Heart left ventricle (tissue), 16 donors: ENCODE measurements around the gene MYO7B. TPM values are rescaled to one million over a fixed set of nuclear protein-coding genes. Genes with fewer than 3 reads are reported as not detected.

Source experiments
- ATAC-seq, 4 donors: fragments of 200-7000 bp; cut with Tn5 transposase; one replicate each; pipeline ENCODE4 v1.9.1; 2020 to 2022; ENCODE audit warnings: moderate library complexity in 4 of 4, mild to moderate bottlenecking in 3 of 4, moderate number of reproducible peaks in 1 of 4
- DNase-seq, 5 donors: peaks; one replicate each; pipeline ENCODE4 v3.0.0-alpha.2; 2020
- H3K27ac ChIP-seq, 12 donors: fragments of 200-600 bp; sonication (generic) in 4 of 12; one replicate each; pipeline versions ENCODE4 v1.5.0 to v1.8.0; 2016 to 2022; ENCODE audit warnings: mild to moderate bottlenecking in 2 of 12
- H3K27me3 ChIP-seq, 9 donors: fragments of 200-600 bp; sonication (generic) in 2 of 9; one replicate each; pipeline versions ENCODE4 v1.5.1 to v1.8.0; 2016 to 2022; ENCODE audit warnings: mild to moderate bottlenecking in 3 of 9
- H3K36me3 ChIP-seq, 9 donors: fragments of 200-600 bp; sonication (generic) in 2 of 9; one replicate each; pipeline versions ENCODE4 v1.5.0 to v1.8.0; 2018 to 2022; ENCODE audit warnings: mild to moderate bottlenecking in 2 of 9
- H3K4me1 ChIP-seq, 12 donors: fragments of 200-600 bp; sonication (generic) in 4 of 12; one replicate each; pipeline versions ENCODE4 v1.5.0 to v1.8.0; 2016 to 2022; ENCODE audit warnings: mild to moderate bottlenecking in 3 of 12
- H3K4me3 ChIP-seq, 12 donors: fragments of 200-600 bp; sonication (generic) in 4 of 12; one replicate each; pipeline versions ENCODE4 v1.5.0 to v1.8.0; 2017 to 2022; ENCODE audit warnings: mild to moderate bottlenecking in 9 of 12, moderate library complexity in 4 of 12
- H3K9me3 ChIP-seq, 12 donors: fragments of 200-600 bp; sonication (generic) in 4 of 12; one replicate each; pipeline versions ENCODE4 v1.5.0 to v1.8.0; 2016 to 2022; ENCODE audit warnings: mild to moderate bottlenecking in 1 of 12
- CTCF ChIP-seq, 12 donors: fragments of 200-600 bp; sonication (generic) in 4 of 12; IDR thresholded peaks; one replicate each; pipeline versions ENCODE4 v1.5.0 to v1.8.0; 2018 to 2022; ENCODE audit warnings: antibody characterized with exemption in 12 of 12, mild to moderate bottlenecking in 5 of 12
- POLR2A ChIP-seq, 2 donors: fragments of 450-650 bp; IDR thresholded peaks; one replicate each; pipeline ENCODE4 v1.6.1; 2017; ENCODE audit warnings: antibody characterized with exemption in 2 of 2, mild to moderate bottlenecking in 2 of 2, moderate library complexity in 2 of 2
- WGBS, 4 donors: extraction: QIAGEN DNeasy Blood & Tissue Kit in 2 of 4; methylation state at CpG; one replicate each; pipeline versions ENCODE4 v1.1.5 to v1.1.7; 2013 to 2018; 5-methylcytosine and 5-hydroxymethylcytosine counted together
- intact Hi-C, 10 donors: fragments of 100-400 bp; cut with DNase I; formaldehyde crosslinking; loops; one replicate each; pipeline versions ENCODE4 v1.11.1 to v1.14.2; 2022
- polyA plus RNA-seq, 2 donors: library from polyadenylated mRNA; stranded (reverse); fragments of 200-250 nt; gene quantifications; one replicate each; pipeline ENCODE4 v1.2.3, GENCODE V29; 2013
- total RNA-seq, 9 donors: library from RNA; depleted of rRNA in 2 of 9; stranded (reverse); fragments of >200 nt in 2 of 9; fragmentation: NEBNext Ultra II Directional in 3 of 9; extraction: Animal tissue kit (Norgen Biotek cat#: 25700) in 3 of 9; gene quantifications; one replicate each; pipeline versions ENCODE4 v1.1.0 to v1.2.4, GENCODE V29; 2016 to 2023
- donor health status: ischemic (EF 13 %, LVEDD 7.1; RV severe dilation, severe dysfunction).
- donor health status: healthy with polysubstance abuse.
- donor health status: DM: no; HTN: yes; CAD: no.
- donor health status: DM: no; HTN: no; CAD: no.
- donor health status: ischemic (EF 25% LVEDD 6.9; RV normal size, moderate dysfunction).
- donor health status: ischemic (EF 25% LVEDD 5.7; RV mildly dilated, moderate dysfunction).
- donor health status: healthy.
- donor health status: DM: yes; HTN: yes; CAD: no.
- donor health status: ischemic (EF 35%, LVEDD 5.7; RV mildly dilated, moderate dysfunction).
- donor health status: nonischemic (EF 11% LVEDD 7.7; RV severe dilation, severe dysfunction).
- donor health status: DM: yes; HTN: yes; CAD: no.
- donor health status: PGD.
- donor health status: ischemic (EF 29% LVEDD 5.4; RV normal size, mild dysfunction).
- donor health status: nonischemic (EF 23%, LVEDD 6.1; RV moderate dilation, normal function).

MYO7B gene
- total and polyA plus RNA-seq, 11 donors: 0.20 to 2.1 (median 0.90) TPM

- Histone ChIP-seq H3K9me3 (peaks cover 0 to 5% (median 0%) of the 10 kb centered on the region in 12 donors), H3K4me1 (peaks cover 0 to 24% (median 14%) of the 10 kb centered on the region in 12 donors), H3K27ac (no peak overlapping the region), H3K4me3 (no peak overlapping the region), H3K36me3 (no peaks in the 10 kb centered on the region), H3K27me3 (no peaks in the 10 kb centered on the region)
- TF ChIP-seq CTCF (IDR thresholded peaks at IDR 0.05): no peak
- DNase-seq: no peak
- 84 to 91% (median 90%) methylated on average over 10 to 11 of the region's 11 CpGs for WGBS, 4 donors
- intact Hi-C loops: no loop called here
- ATAC-seq: no peak
Observed at GRCh38 chr2:127564429-127565260, 29.2 kb downstream of the MYO7B start.

- WGBS, 4 donors: 94 to 96% (median 96%) methylated on average over 9 to 12 of the region's 12 CpGs
- no peak for ATAC-seq
- H3K4me3 ChIP-seq: no peak overlapping the region
- H3K27ac ChIP-seq: no peak overlapping the region
- H3K36me3 ChIP-seq: no peaks in the 10 kb centered on the region
- intact Hi-C loops: no loop called here
- H3K9me3 ChIP-seq: peaks cover 0 to 5% (median 0%) of the 10 kb centered on the region in 12 donors
- peaks cover 3 to 33% (median 22%) of the 10 kb centered on the region in 12 donors for H3K4me1 ChIP-seq
- no peak for DNase-seq
- H3K27me3 ChIP-seq: no peaks in the 10 kb centered on the region
- no peak for TF ChIP-seq POLR2A (IDR thresholded peaks at IDR 0.05)
- TF ChIP-seq CTCF (IDR thresholded peaks at IDR 0.05): no peak
Observed at GRCh38 chr2:127565261-127566138, 30.0 kb downstream of the MYO7B start.

- peaks cover 3 to 38% (median 22%) of the 10 kb centered on the region in 12 donors for H3K4me1 ChIP-seq
- no peak for ATAC-seq
- H3K27ac ChIP-seq: no peak overlapping the region
- H3K27me3 ChIP-seq: no peaks in the 10 kb centered on the region
- intact Hi-C loops: no loop called here
- DNase-seq: no peak
- no peaks in the 10 kb centered on the region for H3K36me3 ChIP-seq
- H3K4me3 ChIP-seq: no peak overlapping the region
- TF ChIP-seq CTCF (IDR thresholded peaks at IDR 0.05) (no peak), POLR2A (IDR thresholded peaks at IDR 0.05) (no peak)
- H3K9me3 ChIP-seq: peaks cover 0 to 5% (median 0%) of the 10 kb centered on the region in 12 donors
- 94 to 98% (median 96%) methylated on average over 4 to 5 of the region's 5 CpGs for WGBS, 4 donors
Observed at GRCh38 chr2:127566139-127566417, 30.6 kb downstream of the MYO7B start.

- WGBS, 4 donors: 69 to 88% (median 83%) methylated on average over 2 to 10 of the region's 10 CpGs
- Histone ChIP-seq H3K36me3 (no peaks in the 10 kb centered on the region), H3K27ac (no peak overlapping the region), H3K4me3 (no peak overlapping the region), H3K9me3 (peaks cover 0 to 5% (median 0%) of the 10 kb centered on the region in 12 donors), H3K27me3 (no peaks in the 10 kb centered on the region), H3K4me1 (peaks cover 3 to 38% (median 22%) of the 10 kb centered on the region in 12 donors)
- intact Hi-C loops: no loop called here
- ATAC-seq (no peak), DNase-seq (peak in 1 of 5 donors; percentile 8)
- TF ChIP-seq CTCF (IDR thresholded peaks at IDR 0.05): no peak
- TF ChIP-seq POLR2A (IDR thresholded peaks at IDR 0.05): no peak
Observed at GRCh38 chr2:127566576-127566975, 31.1 kb downstream of the MYO7B start.
